HG03196 (cell line): ENCODE data around the gene LUZP1.

ENCODE experiments used
- ATAC-seq: cut with Tn5 transposase; IDR thresholded peaks from one replicate; pipeline ENCODE4 v1.9.1; 2021; ENCODE audit not compliant: unreplicated experiment

The LUZP1 gene

GRCh38 chr1:23156940-23157339 is 11.7 kb downstream of the LUZP1 start:
- no peak for ATAC-seq

- ATAC-seq: no peak
These were observed 15.5 kb downstream of the LUZP1 start for GRCh38 chr1:23152966-23153684.

GRCh38 chr1:23150742-23151141 is 17.9 kb downstream of the LUZP1 start:
- ATAC-seq: no peak

GRCh38 chr1:23150125-23150524 is 18.5 kb downstream of the LUZP1 start:
- ATAC-seq: no peak

GRCh38 chr1:23149114-23149513 is 19.5 kb downstream of the LUZP1 start:
- no peak for ATAC-seq

GRCh38 chr1:23148084-23148483 is 20.6 kb downstream of the LUZP1 start:
- ATAC-seq: no peak

GRCh38 chr1:23140940-23141596 is 27.6 kb downstream of the LUZP1 start:
- no peak for ATAC-seq

- no peak for ATAC-seq
These were observed 33.4 kb downstream of the LUZP1 start for GRCh38 chr1:23135268-23135667.

- ATAC-seq: no peak
These were observed 34.6 kb downstream of the LUZP1 start for GRCh38 chr1:23134055-23134454.

- no peak for ATAC-seq
These were observed 35.1 kb downstream of the LUZP1 start for GRCh38 chr1:23133587-23133986.

- no peak for ATAC-seq
These were observed 36.6 kb downstream of the LUZP1 start for GRCh38 chr1:23132033-23132432.

- ATAC-seq: no peak
These were observed 38.8 kb downstream of the LUZP1 start for GRCh38 chr1:23129846-23130245.

- ATAC-seq: no peak
These were observed 41.9 kb downstream of the LUZP1 start for GRCh38 chr1:23126801-23127200.

GRCh38 chr1:23126200-23126599 is 42.5 kb downstream of the LUZP1 start:
- ATAC-seq: no peak

- ATAC-seq: no peak
These were observed 43.2 kb downstream of the LUZP1 start for GRCh38 chr1:23125489-23125888.

GRCh38 chr1:23124259-23125026 is 44.2 kb downstream of the LUZP1 start:
- no peak for ATAC-seq

GRCh38 chr1:23123528-23123927 is 45.1 kb downstream of the LUZP1 start:
- no peak for ATAC-seq

GRCh38 chr1:23122796-23123195 is 45.9 kb downstream of the LUZP1 start:
- no peak for ATAC-seq

GRCh38 chr1:23122023-23122748 is 46.5 kb downstream of the LUZP1 start:
- no peak for ATAC-seq

GRCh38 chr1:23120383-23120782 is 48.3 kb downstream of the LUZP1 start:
- no peak for ATAC-seq
